Panc1 (cell line): ENCODE data around the gene CA10. TPM values are rescaled to one million over a fixed set of nuclear protein-coding genes. Genes with fewer than 3 reads are reported as not detected.

ENCODE experiments used
- ATAC-seq: fragments of 200-7000 bp; cut with Tn5 transposase; 2 replicates; pipeline ENCODE4 v1.9.1; 2020; ENCODE audit warnings: mild to moderate bottlenecking, moderate library complexity
- BruUV-seq: library from RNA; stranded (reverse); fragments of 400-500 nt; replicated peaks from 2 replicates; lab custom pipeline; 2021; lab: Mats Ljungman, UMichigan
- CTCF ChIA-PET: fragments of 300-600 bp; sonication (Branson Sonifier 250); formaldehyde crosslinking; loops from one replicate; lab custom pipeline; 2022; ENCODE audit warnings: antibody characterized with exemption; lab: Charles Lee
- POLR2A ChIA-PET: fragments of 300-600 bp; sonication (Branson Sonifier 250); formaldehyde crosslinking; loops from one replicate; lab custom pipeline; 2022; ENCODE audit warnings: antibody characterized with exemption; lab: Charles Lee
- DNase-seq: peaks from one replicate; pipeline ENCODE4 v3.0.0-alpha.2; 2010; ENCODE audit warnings: low read depth, low spot score
- H3K27ac ChIP-seq: 2 replicates; pipeline ENCODE4 v1.5.1; 2011; ENCODE audit warnings: mild to moderate bottlenecking, low read length, inconsistent platforms
- H3K27me3 ChIP-seq: fragments of 200-500 bp; sonication (Bioruptor generic); 2 replicates; pipeline ENCODE4 v1.6.0; 2014; ENCODE audit warnings: low read length, inconsistent platforms; ENCODE audit not compliant: control insufficient read depth, insufficient read depth
- H3K36me3 ChIP-seq: fragments of 200-500 bp; sonication (Bioruptor generic); 2 replicates; pipeline ENCODE4 v1.5.1; 2014; ENCODE audit warnings: inconsistent platforms, mild to moderate bottlenecking, low read length, moderate library complexity; ENCODE audit not compliant: control insufficient read depth, insufficient read depth
- H3K4me1 ChIP-seq: 2 replicates; pipeline ENCODE4 v1.5.1; 2011; ENCODE audit warnings: inconsistent platforms, mild to moderate bottlenecking, low read length, moderate library complexity; ENCODE audit not compliant: control insufficient read depth, insufficient read depth
- H3K4me3 ChIP-seq, 2 experiments: 2 replicates each; pipeline ENCODE4 v1.5.1; 2011 to 2012; ENCODE audit warnings: low read depth in 2 of 2, low read length in 2 of 2, mild to moderate bottlenecking in 2 of 2, inconsistent platforms in 1 of 2, moderate library complexity in 1 of 2
- H3K9me3 ChIP-seq: fragments of 200-500 bp; sonication (Bioruptor generic); 2 replicates; pipeline ENCODE4 v1.5.1; 2014; ENCODE audit warnings: low read depth, mild to moderate bottlenecking, inconsistent platforms, low read length, moderate library complexity; ENCODE audit not compliant: control insufficient read depth, insufficient read depth
- CTCF ChIP-seq: fragments of 450-650 bp; IDR thresholded peaks from 2 replicates; pipeline ENCODE4 v1.5.1; 2017; ENCODE audit warnings: mild to moderate bottlenecking
- POLR2AphosphoS5 ChIP-seq: IDR thresholded peaks from 2 replicates; pipeline ENCODE4 v1.6.1; 2012; ENCODE audit warnings: mild to moderate bottlenecking, low read depth, low read length, moderate library complexity
- REST ChIP-seq, 2 experiments: IDR thresholded peaks; 2 replicates each; pipeline ENCODE4 v1.6.1; 2011 to 2012; ENCODE audit warnings: low read depth in 2 of 2, control low read depth in 1 of 2, low read length in 1 of 2, mild to moderate bottlenecking in 1 of 2, moderate library complexity in 1 of 2; ENCODE audit not compliant: insufficient read depth in 1 of 2
- SIN3A ChIP-seq: IDR thresholded peaks from 2 replicates; pipeline ENCODE4 v1.6.1; 2012; ENCODE audit warnings: low read depth, mild to moderate bottlenecking, low read length, moderate library complexity, borderline replicate concordance; ENCODE audit not compliant: insufficient read depth
- TCF7L2 ChIP-seq: IDR thresholded peaks from 2 replicates; pipeline ENCODE4 v1.6.1; 2011; ENCODE audit warnings: mild to moderate bottlenecking, low read depth, low read length, inconsistent platforms
- in situ Hi-C: cut with HindIII; loops from 2 replicates; pipeline ENCODE4 v1.10.0; 2016; ENCODE audit warnings: low sequenced_read_pairs, low pct_unique_long_range_greater_than_20kb
- intact Hi-C: fragments of 100-400 bp; cut with micrococcal nuclease; formaldehyde crosslinking; loops from one replicate; pipeline ENCODE4 v1.10.0; 2022; ENCODE audit not compliant: unreplicated experiment
- total RNA-seq: library from RNA; stranded (reverse); gene quantifications from one replicate; pipeline ENCODE4 v1.2.1, GENCODE V29; 2021; ENCODE audit not compliant: unreplicated experiment

Gene CA10
- total RNA-seq, 1 experiment from 2014 or later, result not detected

GRCh38 chr17:51845776-51846175 lies 312.7 kb downstream of the CA10 start:
- no peak for ATAC-seq

GRCh38 chr17:51842763-51843162 lies 315.8 kb downstream of the CA10 start:
- ChIA-PET POLR2A (no interaction called here), CTCF (interaction anchor here (0.6 kb wide), 1 partner anchor 78 kb away, joined by 5 read pairs; no protein-coding TSS in a partner anchor)
- in situ Hi-C loops, result no loop called here
- Histone ChIP-seq H3K27ac (no peak overlapping the region), H3K4me1 (no peaks in the 10 kb centered on the region), H3K27me3 (no peaks in the 10 kb centered on the region; the same call in 1 of the 2 replicates), H3K36me3 (no peaks in the 10 kb centered on the region; the same call in 1 of the 2 replicates), H3K4me3 (no peak overlapping the region), H3K9me3 (no peaks in the 10 kb centered on the region)
- intact Hi-C loops, result no loop called here
- DNase-seq, result no peak
- no peak for ATAC-seq
- no TSS peak for BruUV-seq
- TF ChIP-seq REST (IDR thresholded peaks at IDR 0.05; ENCODE audit: insufficient read depth in 1 of 2, low read depth in 2 of 2, low read length in 1 of 2) (no peak), TCF7L2 (no peak), SIN3A (no peak), POLR2AphosphoS5 (no peak), CTCF (no peak)

More at GRCh38 chr17:51845776-51846175, 312.7 kb downstream of the CA10 start:
- DNase-seq, result no peak
- Histone ChIP-seq H3K27me3 (no peaks in the 10 kb centered on the region), H3K9me3 (no peaks in the 10 kb centered on the region), H3K4me3 (no peak overlapping the region), H3K27ac (no peak overlapping the region), H3K36me3 (no peaks in the 10 kb centered on the region; the same call in 1 of the 2 replicates), H3K4me1 (no peaks in the 10 kb centered on the region)
- TF ChIP-seq CTCF (no peak), TCF7L2 (no peak), REST (IDR thresholded peaks at IDR 0.05; ENCODE audit: insufficient read depth in 1 of 2, low read depth in 2 of 2, low read length in 1 of 2) (no peak), SIN3A (no peak), POLR2AphosphoS5 (no peak)
- in situ Hi-C loops, result no loop called here
- BruUV-seq, result no TSS peak
- ChIA-PET POLR2A (no interaction called here), CTCF (no interaction called here)
- intact Hi-C loops, result no loop called here
